ENCODE results near the gene C4orf50. TPM values are rescaled to one million over a fixed set of nuclear protein-coding genes. Genes with fewer than 3 reads are reported as not detected.

C4orf50 gene
- total and polyA plus RNA-seq, 2 of the 8 experiments (the other 6 are each of a cell fraction or from before 2014, with no cell fraction given): 0.08 to 0.22 TPM

DNA sequence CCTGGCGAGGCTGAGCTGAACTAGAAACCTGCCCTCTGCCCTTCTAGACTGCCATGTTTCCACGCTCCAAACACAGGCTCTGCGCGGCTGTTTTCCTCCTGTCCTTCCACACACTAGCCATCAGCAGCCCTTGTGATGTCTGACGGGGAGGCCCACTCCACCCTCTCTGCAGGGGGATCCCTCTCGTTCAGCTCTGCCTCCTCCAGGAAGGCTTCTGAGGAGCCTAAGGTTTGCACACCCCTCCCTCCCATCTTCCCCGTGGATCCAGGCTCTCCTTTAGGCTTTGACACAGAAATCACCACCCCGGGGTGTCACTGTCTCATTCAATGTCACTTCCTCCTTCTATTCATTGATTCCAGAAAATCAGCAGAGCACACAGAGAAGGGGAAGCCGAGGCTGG, 86.7 kb downstream of the C4orf50 start:
- TF ChIP-seq SRF (IDR thresholded peaks at IDR 0.05; ENCODE audit: low read depth, low read length): no peak
- no peak overlapping the region for H3K27ac ChIP-seq (ENCODE audit: low read depth, low read length)
- H3K4me3 ChIP-seq (ENCODE audit: extremely low read depth in 1 of 4, insufficient read depth in 2 of 4, low read depth in 3 of 4, low read length in 4 of 4): no peak overlapping the region
- H2BK120ac ChIP-seq (replicated peaks; ENCODE audit: low read depth, low read length): no peak overlapping the region
- peaks cover 0 to 5% (median 3%) of the 10 kb centered on the region in 4 experiments; a peak in 4 of 7 replicates for H3K4me1 ChIP-seq (replicated peaks in 1 of 4; ENCODE audit: control insufficient read depth in 3 of 4, insufficient read depth in 4 of 4, low read length in 3 of 4)
- H3K27me3 ChIP-seq (replicated peaks in 1 of 4; ENCODE audit: control insufficient read depth in 3 of 4, extremely low read depth in 1 of 4, insufficient read depth in 3 of 4, low read length in 3 of 4): peaks cover 0 to 4% (median 1%) of the 10 kb centered on the region in 4 experiments; a peak in 2 of 7 replicates
- H3K14ac ChIP-seq (ENCODE audit: insufficient read length): no peak overlapping the region
- H2BK5ac ChIP-seq (ENCODE audit: low read depth, low read length): no peak overlapping the region
- FAIRE-seq: no peak
- no peaks in the 10 kb centered on the region for H4K20me1 ChIP-seq (replicated peaks in 1 of 2; ENCODE audit: control insufficient read depth in 1 of 2, insufficient read depth in 2 of 2, low read length in 2 of 2)
- WGBS, 2 experiments (ENCODE audit: extremely low coverage in 1 of 2, insufficient coverage in 1 of 2, insufficient read length in 1 of 2, insufficient replicate concordance in 2 of 2, low coverage in 1 of 2, low lambda C conversion rate in 2 of 2, missing lambda C conversion rate in 1 of 2): 73% methylated on average over 9 of the region's 9 CpGs; no CpG with 5 or more reads in 1 of the 2 experiments
- peaks cover 2% of the 10 kb centered on the region; the same call in 1 of the 2 replicates for H3K23me2 ChIP-seq (ENCODE audit: low read depth, low read length)
- H3K79me1 ChIP-seq (ENCODE audit: low read depth, low read length): no peaks in the 10 kb centered on the region
- no peak overlapping the region for H4K91ac ChIP-seq (replicated peaks; ENCODE audit: insufficient read length, low read length)
- H2AFZ ChIP-seq (ENCODE audit: low read length): no peak overlapping the region
- no peaks in the 10 kb centered on the region for H3K36me3 ChIP-seq (ENCODE audit: control insufficient read depth in 2 of 4, insufficient read depth in 4 of 4, low read length in 3 of 4)
- CTCF ChIA-PET (ENCODE audit: partially characterized antibody): interaction anchor here (0.8 kb wide), 1 partner anchor 48 kb away, joined by 4 read pairs; no protein-coding TSS in a partner anchor
- no peak overlapping the region for H3K23ac ChIP-seq (ENCODE audit: insufficient read length)
- H2AK5ac ChIP-seq (ENCODE audit: low read depth, low read length): no peak overlapping the region
- no peak overlapping the region for H2BK20ac ChIP-seq (ENCODE audit: low read length)
- no peak overlapping the region for H3K56ac ChIP-seq (replicated peaks; ENCODE audit: insufficient read length, low read depth, low read length)
- no peak overlapping the region for H3K4me2 ChIP-seq (ENCODE audit: insufficient read depth in 1 of 2, low read depth in 2 of 2, low read length in 2 of 2)
- no peak overlapping the region for H3K4ac ChIP-seq (replicated peaks; ENCODE audit: insufficient read length, low read depth, low read length)
- H3K9me3 ChIP-seq (ENCODE audit: insufficient read depth in 2 of 2, low read depth in 1 of 2, low read length in 1 of 2): no peaks in the 10 kb centered on the region
- no peak for DNase-seq (ENCODE audit: low read depth in 1 of 2, low spot score in 2 of 2)
- H3K18ac ChIP-seq (ENCODE audit: extremely low read depth, low read length): no peak overlapping the region
- H3K9ac ChIP-seq (replicated peaks in 1 of 4; ENCODE audit: extremely low read depth in 1 of 4, low read depth in 3 of 4, low read length in 3 of 4): no peak overlapping the region
- H4K8ac ChIP-seq (ENCODE audit: extremely low read depth, insufficient read depth, low read length): no peak overlapping the region
- no peak overlapping the region for H2BK15ac ChIP-seq (ENCODE audit: low read length)
- H2BK12ac ChIP-seq (ENCODE audit: low read depth, low read length): no peak overlapping the region
- H3K79me2 ChIP-seq (ENCODE audit: control insufficient read depth in 1 of 2, insufficient read depth in 2 of 2, low read length in 2 of 2): no peaks in the 10 kb centered on the region
- H4K5ac ChIP-seq (ENCODE audit: insufficient read length, low read depth, low read length): no peak overlapping the region
- POLR2A ChIA-PET (ENCODE audit: partially characterized antibody): interaction anchor here (1.2 to 1.4 kb wide), 2 partner anchors 10 to 38 kb away, joined by 3 to 4 read pairs; no protein-coding TSS in a partner anchor

All from H1 (cell line).